Mesothelial cell of epicardium (in vitro differentiated cells): ENCODE measurements around the gene GBF1. TPM values are rescaled to one million over a fixed set of nuclear protein-coding genes. Genes with fewer than 3 reads are reported as not detected.

ENCODE experiments used
- DNase-seq, 2 experiments: peaks; one replicate each; pipeline ENCODE4 v3.0.0; 2021; ENCODE audit warnings: low spot score in 2 of 2; ENCODE audit not compliant: unreplicated experiment in 2 of 2
- H3K27ac Mint-ChIP-seq: 2 replicates; pipeline ENCODE4 v1.8.0; 2021; ENCODE audit warnings: mixed read lengths
- H3K27me3 Mint-ChIP-seq: 2 replicates; pipeline ENCODE4 v1.8.0; 2021; ENCODE audit warnings: low read depth, mixed read lengths
- H3K36me3 Mint-ChIP-seq: 2 replicates; pipeline ENCODE4 v1.8.0; 2021; ENCODE audit warnings: mixed read lengths
- H3K4me1 Mint-ChIP-seq: 2 replicates; pipeline ENCODE4 v1.8.0; 2021; ENCODE audit warnings: mixed read lengths
- H3K4me3 Mint-ChIP-seq: 2 replicates; pipeline ENCODE4 v1.8.0; 2021; ENCODE audit warnings: mild to moderate bottlenecking, moderate library complexity, mixed read lengths
- H3K9me3 Mint-ChIP-seq: 2 replicates; pipeline ENCODE4 v1.8.0; 2021; ENCODE audit warnings: mixed read lengths
- total RNA-seq: library from RNA; stranded (reverse); gene quantifications from 3 replicates; pipeline ENCODE4 v1.2.1, GENCODE V29; 2021
- TF ChIP-seq, protein P1 (sequence below): fragments of 200-600 bp; sonication (generic); IDR thresholded peaks from one replicate; pipeline ENCODE4 v1.5.0; 2021; ENCODE audit warnings: antibody characterized with exemption; ENCODE audit not compliant: unreplicated experiment

Gene GBF1
- total RNA-seq, 1 donor from 2014 or later: 51.1 TPM

DNA sequence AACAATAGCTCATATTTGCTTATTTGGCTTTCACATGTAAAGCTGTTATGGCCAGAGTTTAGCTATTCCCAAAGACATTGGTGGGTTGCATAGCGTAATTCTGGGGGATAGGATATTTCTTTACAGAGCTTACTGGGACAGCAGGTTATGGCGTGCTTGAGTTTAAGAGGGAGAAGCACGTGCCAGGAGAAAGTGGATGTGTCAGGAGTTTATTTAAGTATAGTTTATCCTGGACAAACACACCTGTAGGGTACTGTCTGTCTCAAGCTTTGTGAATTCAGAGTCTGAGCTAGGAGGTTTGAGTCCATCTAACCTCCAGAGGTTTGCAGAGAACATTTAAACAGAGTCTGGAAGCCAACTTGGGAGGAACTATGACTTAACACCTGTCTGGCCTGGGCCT lies 21.3 kb downstream of the GBF1 start:
- H3K36me3 Mint-ChIP-seq: peaks cover 11% of the 10 kb centered on the region
- H3K27me3 Mint-ChIP-seq: no peaks in the 10 kb centered on the region
- TF ChIP-seq, protein P1, sequence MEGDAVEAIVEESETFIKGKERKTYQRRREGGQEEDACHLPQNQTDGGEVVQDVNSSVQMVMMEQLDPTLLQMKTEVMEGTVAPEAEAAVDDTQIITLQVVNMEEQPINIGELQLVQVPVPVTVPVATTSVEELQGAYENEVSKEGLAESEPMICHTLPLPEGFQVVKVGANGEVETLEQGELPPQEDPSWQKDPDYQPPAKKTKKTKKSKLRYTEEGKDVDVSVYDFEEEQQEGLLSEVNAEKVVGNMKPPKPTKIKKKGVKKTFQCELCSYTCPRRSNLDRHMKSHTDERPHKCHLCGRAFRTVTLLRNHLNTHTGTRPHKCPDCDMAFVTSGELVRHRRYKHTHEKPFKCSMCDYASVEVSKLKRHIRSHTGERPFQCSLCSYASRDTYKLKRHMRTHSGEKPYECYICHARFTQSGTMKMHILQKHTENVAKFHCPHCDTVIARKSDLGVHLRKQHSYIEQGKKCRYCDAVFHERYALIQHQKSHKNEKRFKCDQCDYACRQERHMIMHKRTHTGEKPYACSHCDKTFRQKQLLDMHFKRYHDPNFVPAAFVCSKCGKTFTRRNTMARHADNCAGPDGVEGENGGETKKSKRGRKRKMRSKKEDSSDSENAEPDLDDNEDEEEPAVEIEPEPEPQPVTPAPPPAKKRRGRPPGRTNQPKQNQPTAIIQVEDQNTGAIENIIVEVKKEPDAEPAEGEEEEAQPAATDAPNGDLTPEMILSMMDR: no peak
- no peak for DNase-seq
- no peaks in the 10 kb centered on the region for H3K4me1 Mint-ChIP-seq
- no peak overlapping the region for H3K4me3 Mint-ChIP-seq
- H3K27ac Mint-ChIP-seq: no peak overlapping the region
- H3K9me3 Mint-ChIP-seq: no peaks in the 10 kb centered on the region

DNA sequence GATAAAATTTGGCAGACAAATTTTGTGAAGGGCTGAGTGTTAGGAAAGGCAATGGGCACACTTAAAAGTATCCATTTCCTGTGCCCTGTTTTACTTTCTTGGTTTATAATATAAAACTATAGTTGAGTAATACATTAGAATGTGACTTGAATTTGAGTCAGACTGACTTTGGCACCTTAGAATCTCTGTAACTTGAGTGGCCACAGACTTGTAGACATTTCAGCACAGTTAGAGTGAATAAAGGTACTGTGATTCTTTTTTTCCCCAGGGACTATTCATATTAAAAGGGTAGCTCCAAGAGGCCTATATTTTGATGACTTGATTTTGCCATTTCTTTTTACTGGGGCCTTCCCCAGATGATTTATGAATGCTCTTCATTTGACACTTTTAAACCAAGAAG lies 22.4 kb downstream of the GBF1 start:
- H3K4me1 Mint-ChIP-seq: no peaks in the 10 kb centered on the region
- no peaks in the 10 kb centered on the region for H3K27me3 Mint-ChIP-seq
- DNase-seq: no peak
- no peaks in the 10 kb centered on the region for H3K9me3 Mint-ChIP-seq
- H3K36me3 Mint-ChIP-seq: peaks cover 13% of the 10 kb centered on the region
- H3K4me3 Mint-ChIP-seq: no peak overlapping the region
- TF ChIP-seq, protein P1: no peak
- H3K27ac Mint-ChIP-seq: no peak overlapping the region

DNA sequence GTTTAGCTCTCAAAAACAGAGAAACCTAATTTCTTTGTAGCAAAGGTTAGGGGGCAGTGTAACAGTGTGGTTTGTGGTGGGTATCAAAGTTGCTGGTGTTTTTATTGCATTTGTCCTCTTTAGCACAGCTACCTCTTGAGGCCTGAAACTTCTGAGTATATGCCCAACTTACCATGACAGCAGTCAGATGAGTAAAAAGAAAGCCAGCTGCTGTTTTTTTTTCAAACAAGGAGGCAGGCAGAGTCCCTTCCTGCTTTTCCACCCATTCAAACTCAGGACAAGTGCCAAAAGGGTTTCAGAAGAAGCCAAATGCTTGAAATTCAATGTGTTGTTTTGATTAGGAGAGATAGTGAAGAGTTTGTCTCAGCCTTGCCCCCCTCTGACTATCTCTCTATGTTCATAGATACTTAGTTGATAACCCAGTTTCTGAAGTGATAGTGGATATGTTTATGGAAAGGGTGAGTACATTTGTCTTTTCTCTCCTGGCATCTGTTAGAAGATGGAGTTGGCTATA lies 23.1 kb downstream of the GBF1 start:
- DNase-seq: no peak
- H3K9me3 Mint-ChIP-seq: no peaks in the 10 kb centered on the region
- peak overlapping the region; percentile 61 for H3K27ac Mint-ChIP-seq
- no peak overlapping the region for H3K4me3 Mint-ChIP-seq
- TF ChIP-seq, protein P1: no peak
- H3K4me1 Mint-ChIP-seq: no peaks in the 10 kb centered on the region
- no peaks in the 10 kb centered on the region for H3K27me3 Mint-ChIP-seq
- H3K36me3 Mint-ChIP-seq: peaks cover 13% of the 10 kb centered on the region

DNA sequence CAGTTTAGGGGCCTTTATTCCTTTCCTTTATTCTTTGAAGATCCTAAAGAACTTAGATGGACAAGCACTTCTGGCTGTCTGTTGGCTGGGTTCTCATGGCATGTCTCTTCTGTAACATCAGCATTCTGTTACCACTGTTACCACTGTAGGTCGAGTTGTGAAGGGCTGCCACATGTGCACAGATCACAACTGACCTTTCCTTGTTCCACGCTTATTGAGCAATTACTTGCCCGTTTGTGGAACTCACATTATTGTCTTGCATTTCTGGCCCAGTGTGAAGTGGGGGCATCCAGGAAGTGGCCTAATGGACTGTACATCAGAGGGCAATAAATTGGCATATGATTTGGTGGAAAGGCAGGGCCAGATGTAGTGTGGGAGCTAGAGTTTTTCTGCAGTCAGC lies 23.7 kb downstream of the GBF1 start:
- no peak overlapping the region for H3K27ac Mint-ChIP-seq
- no peak for DNase-seq
- peaks cover 13% of the 10 kb centered on the region for H3K36me3 Mint-ChIP-seq
- no peaks in the 10 kb centered on the region for H3K27me3 Mint-ChIP-seq
- H3K9me3 Mint-ChIP-seq: no peaks in the 10 kb centered on the region
- TF ChIP-seq, protein P1: no peak
- H3K4me1 Mint-ChIP-seq: no peaks in the 10 kb centered on the region
- H3K4me3 Mint-ChIP-seq: no peak overlapping the region

DNA sequence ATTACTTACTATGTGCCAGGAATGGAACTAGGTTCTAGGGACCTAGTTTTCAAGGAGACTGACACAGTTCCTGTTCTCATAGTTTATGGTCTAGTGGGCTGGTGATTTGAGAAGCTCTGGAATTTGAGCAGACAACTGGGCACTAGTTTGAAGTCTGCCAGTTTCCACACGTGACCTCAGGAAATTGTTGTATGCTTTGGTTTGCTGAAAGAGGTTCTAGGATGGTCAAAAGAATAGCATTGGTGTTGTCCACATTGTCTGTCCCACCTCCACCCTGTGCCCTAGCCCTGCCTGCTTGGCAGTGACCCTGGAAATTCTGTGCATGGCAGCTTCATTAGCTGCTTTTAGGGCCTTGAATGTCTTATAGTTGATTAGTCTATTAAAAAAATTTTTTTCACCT lies 28.7 kb downstream of the GBF1 start:
- Mint-ChIP-seq H3K27ac (no peak overlapping the region), H3K36me3 (peaks cover 15% of the 10 kb centered on the region), H3K4me1 (no peaks in the 10 kb centered on the region), H3K9me3 (no peaks in the 10 kb centered on the region), H3K4me3 (no peak overlapping the region), H3K27me3 (no peaks in the 10 kb centered on the region)
- TF ChIP-seq, protein P1: no peak
- no peak for DNase-seq

DNA sequence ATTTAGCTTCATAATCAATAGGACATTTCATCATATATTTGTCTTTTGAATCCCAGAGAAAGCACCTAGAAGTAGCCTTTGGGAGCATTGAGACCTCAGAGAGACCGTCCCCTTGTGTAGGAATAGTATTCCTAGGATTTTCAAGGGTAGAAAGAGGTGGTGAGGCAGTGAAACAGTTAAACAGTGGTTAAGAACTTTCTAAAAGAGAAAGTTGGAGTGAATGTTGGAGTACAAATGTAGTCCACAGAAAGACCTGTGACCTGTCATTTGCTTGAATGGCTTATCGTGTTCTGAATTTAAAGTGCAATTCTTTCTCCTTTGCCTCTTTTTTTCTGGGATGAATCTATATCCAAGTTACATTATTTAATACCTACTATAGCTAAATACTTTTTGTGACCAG lies 30.0 kb downstream of the GBF1 start:
- H3K9me3 Mint-ChIP-seq: no peaks in the 10 kb centered on the region
- TF ChIP-seq, protein P1: no peak
- H3K4me1 Mint-ChIP-seq: peaks cover 7% of the 10 kb centered on the region
- DNase-seq: no peak
- H3K27ac Mint-ChIP-seq: no peak overlapping the region
- H3K27me3 Mint-ChIP-seq: no peaks in the 10 kb centered on the region
- peaks cover 10% of the 10 kb centered on the region for H3K36me3 Mint-ChIP-seq
- H3K4me3 Mint-ChIP-seq: no peak overlapping the region
